Keratinocyte (primary cell): ENCODE measurements around the gene DUSP3. TPM values are rescaled to one million over a fixed set of nuclear protein-coding genes. Genes with fewer than 3 reads are reported as not detected.

Experiments used
- DNase-seq: peaks from one replicate; pipeline ENCODE4 v3.0.0-alpha.2; 2011; ENCODE audit warnings: low read depth, missing footprints, low spot score
- FAIRE-seq: peaks from 2 replicates; lab custom pipeline; 2011; peaks lifted over from hg19 to GRCh38; lab: Jason Lieb, UNC
- H2AFZ ChIP-seq: 2 replicates; pipeline ENCODE4 v1.6.0; 2012; ENCODE audit warnings: low read length, control low read depth, inconsistent platforms; ENCODE audit not compliant: control insufficient read depth
- H3K27ac ChIP-seq: 2 replicates; pipeline ENCODE4 v1.5.1; 2011; ENCODE audit warnings: low read length; ENCODE audit not compliant: control insufficient read depth, insufficient read depth
- H3K27me3 ChIP-seq: 3 replicates; pipeline ENCODE4 v1.6.0; 2011; ENCODE audit warnings: low read length; ENCODE audit not compliant: control insufficient read depth, insufficient read depth; ENCODE audit errors: extremely low read depth
- H3K36me3 ChIP-seq, 2 experiments: 2 replicates in 1 of 2; 3 replicates in 1 of 2; pipeline ENCODE4 v1.5.1; 2011; ENCODE audit warnings: low read length in 2 of 2, mild to moderate bottlenecking in 1 of 2; ENCODE audit not compliant: control insufficient read depth in 2 of 2, insufficient read depth in 2 of 2; ENCODE audit errors: extremely low read depth in 1 of 2
- H3K4me1 ChIP-seq: 3 replicates; pipeline ENCODE4 v1.5.1; 2011; ENCODE audit warnings: low read length; ENCODE audit not compliant: control insufficient read depth, insufficient read depth; ENCODE audit errors: extremely low read depth
- H3K4me2 ChIP-seq: 3 replicates; pipeline ENCODE4 v1.6.0; 2011; ENCODE audit warnings: low read depth, low read length; ENCODE audit not compliant: control insufficient read depth, insufficient read depth; ENCODE audit errors: extremely low read depth
- H3K4me3 ChIP-seq, 3 experiments: fragments of 200-600 bp in 1 of 3; sonication (generic) in 1 of 3; 2 replicates in 2 of 3; 3 replicates in 1 of 3; pipeline ENCODE4 v1.5.1; 2011 to 2016; ENCODE audit warnings: low read length in 3 of 3, mild to moderate bottlenecking in 3 of 3, control low read depth in 2 of 3, inconsistent platforms in 1 of 3, low read depth in 1 of 3, mixed read lengths in 1 of 3, mixed run types in 1 of 3, moderate library complexity in 1 of 3; ENCODE audit not compliant: control insufficient read depth in 2 of 3, insufficient read depth in 2 of 3; ENCODE audit errors: extremely low read depth in 1 of 3
- H3K79me2 ChIP-seq: 2 replicates; pipeline ENCODE4 v1.6.0; 2012; ENCODE audit warnings: low read length; ENCODE audit not compliant: control insufficient read depth, insufficient read depth
- H3K9ac ChIP-seq: 3 replicates; pipeline ENCODE4 v1.6.0; 2011; ENCODE audit warnings: low read length; ENCODE audit not compliant: control insufficient read depth, insufficient read depth; ENCODE audit errors: extremely low read depth
- H3K9me1 ChIP-seq: 3 replicates; pipeline ENCODE4 v1.6.0; 2011; ENCODE audit warnings: low read length; ENCODE audit not compliant: control insufficient read depth, insufficient read depth; ENCODE audit errors: extremely low read depth
- H3K9me3 ChIP-seq: 2 replicates; pipeline ENCODE4 v1.5.1; 2012; ENCODE audit warnings: low read depth, low read length; ENCODE audit not compliant: control insufficient read depth
- H4K20me1 ChIP-seq: 3 replicates; pipeline ENCODE4 v1.6.0; 2011; ENCODE audit warnings: low read length; ENCODE audit not compliant: control insufficient read depth, insufficient read depth; ENCODE audit errors: extremely low read depth
- EZH2 ChIP-seq: IDR thresholded peaks from one replicate; pipeline ENCODE4 v1.6.1; 2012; ENCODE audit warnings: inconsistent platforms, mild to moderate bottlenecking, low read length, moderate library complexity
- dilution Hi-C: fragments of 300-500 bp; cut with MboI; formaldehyde crosslinking; loops from one replicate; pipeline ENCODE4 v1.7.0; 2020; ENCODE audit warnings: low sequenced_read_pairs; ENCODE audit not compliant: extremely low pct_ligation_motif_present
- polyA plus RNA-seq, 5 experiments: library from polyadenylated mRNA; depleted of rRNA in 3 of 5; stranded (reverse) in 3 of 5; stranded (forward) in 1 of 5; unstranded in 1 of 5; fragments of >200 nt; gene quantifications; 1 replicate in 1 of 5; 2 replicates in 3 of 5; 3 replicates in 1 of 5; pipeline versions ENCODE4 v1.2.1 to v1.2.3, GENCODE V29; 2011 to 2012; ENCODE audit warnings: missing spikeins in 2 of 5, low read depth in 1 of 5, low replicate concordance in 1 of 5
- TF ChIP-seq, protein P1 (sequence below), 3 experiments: IDR thresholded peaks in 1 of 3; conservative IDR thresholded peaks in 1 of 3; optimal IDR thresholded peaks in 1 of 3; 2 replicates in 2 of 3; 3 replicates in 1 of 3; pipeline versions ENCODE3 to v1.5.1; 2011; ENCODE audit warnings: low read length in 3 of 3, mild to moderate bottlenecking in 3 of 3, moderate library complexity in 2 of 3, control low read depth in 1 of 3, inconsistent platforms in 1 of 3; ENCODE audit not compliant: insufficient read depth in 2 of 3; ENCODE audit errors: extremely low read depth in 1 of 3

DUSP3 gene
- polyA plus RNA-seq, 1 donor (not counting 4 experiments of a cell fraction or from before 2014, with no cell fraction given), result 39.2 TPM

DNA sequence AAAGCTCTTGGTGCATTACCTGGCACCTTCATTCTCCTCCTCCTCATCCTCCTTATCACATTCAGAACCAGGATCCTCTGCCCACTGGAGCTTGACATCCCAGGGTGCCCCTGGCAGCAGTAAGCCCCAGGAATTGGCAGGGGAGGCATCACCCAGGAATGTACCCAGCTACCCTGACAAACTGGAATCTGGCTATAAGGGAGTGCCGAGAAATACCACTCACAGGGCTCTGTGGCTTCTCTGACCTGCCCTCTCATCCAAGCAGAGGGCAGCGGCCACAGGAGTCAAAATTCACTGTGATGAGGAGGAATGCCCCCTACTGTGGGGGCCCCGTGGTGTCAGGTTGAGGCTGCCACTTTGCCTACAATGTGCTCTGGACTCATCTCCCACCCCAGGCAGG is 34.6 kb upstream of the DUSP3 start:
- H3K4me3 ChIP-seq, result no peak overlapping the region
- no peaks in the 10 kb centered on the region for H3K9me1 ChIP-seq
- no peak overlapping the region for H3K4me2 ChIP-seq
- dilution Hi-C loops, result no loop called here
- no peak overlapping the region for H3K9ac ChIP-seq
- peaks cover 26 to 30% of the 10 kb centered on the region in 2 experiments for H3K36me3 ChIP-seq
- no peak for FAIRE-seq
- no peaks in the 10 kb centered on the region for H4K20me1 ChIP-seq
- no peaks in the 10 kb centered on the region for H3K9me3 ChIP-seq
- H3K79me2 ChIP-seq, result no peaks in the 10 kb centered on the region
- no peaks in the 10 kb centered on the region for H3K27me3 ChIP-seq
- DNase-seq, result no peak
- H3K27ac ChIP-seq, result no peak overlapping the region
- TF ChIP-seq EZH2, result no peak
- TF ChIP-seq, protein P1, sequence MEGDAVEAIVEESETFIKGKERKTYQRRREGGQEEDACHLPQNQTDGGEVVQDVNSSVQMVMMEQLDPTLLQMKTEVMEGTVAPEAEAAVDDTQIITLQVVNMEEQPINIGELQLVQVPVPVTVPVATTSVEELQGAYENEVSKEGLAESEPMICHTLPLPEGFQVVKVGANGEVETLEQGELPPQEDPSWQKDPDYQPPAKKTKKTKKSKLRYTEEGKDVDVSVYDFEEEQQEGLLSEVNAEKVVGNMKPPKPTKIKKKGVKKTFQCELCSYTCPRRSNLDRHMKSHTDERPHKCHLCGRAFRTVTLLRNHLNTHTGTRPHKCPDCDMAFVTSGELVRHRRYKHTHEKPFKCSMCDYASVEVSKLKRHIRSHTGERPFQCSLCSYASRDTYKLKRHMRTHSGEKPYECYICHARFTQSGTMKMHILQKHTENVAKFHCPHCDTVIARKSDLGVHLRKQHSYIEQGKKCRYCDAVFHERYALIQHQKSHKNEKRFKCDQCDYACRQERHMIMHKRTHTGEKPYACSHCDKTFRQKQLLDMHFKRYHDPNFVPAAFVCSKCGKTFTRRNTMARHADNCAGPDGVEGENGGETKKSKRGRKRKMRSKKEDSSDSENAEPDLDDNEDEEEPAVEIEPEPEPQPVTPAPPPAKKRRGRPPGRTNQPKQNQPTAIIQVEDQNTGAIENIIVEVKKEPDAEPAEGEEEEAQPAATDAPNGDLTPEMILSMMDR (optimal IDR thresholded peaks at IDR 0.05 in 1 of 3, IDR thresholded peaks at IDR 0.05 in 1 of 3, conservative IDR thresholded peaks at IDR 0.05 in 1 of 3; ENCODE audit: extremely low read depth in 1 of 3, insufficient read depth in 2 of 3, low read length in 3 of 3), result no peak
- H2AFZ ChIP-seq, result no peak overlapping the region
- peaks cover 9% of the 10 kb centered on the region for H3K4me1 ChIP-seq

DNA sequence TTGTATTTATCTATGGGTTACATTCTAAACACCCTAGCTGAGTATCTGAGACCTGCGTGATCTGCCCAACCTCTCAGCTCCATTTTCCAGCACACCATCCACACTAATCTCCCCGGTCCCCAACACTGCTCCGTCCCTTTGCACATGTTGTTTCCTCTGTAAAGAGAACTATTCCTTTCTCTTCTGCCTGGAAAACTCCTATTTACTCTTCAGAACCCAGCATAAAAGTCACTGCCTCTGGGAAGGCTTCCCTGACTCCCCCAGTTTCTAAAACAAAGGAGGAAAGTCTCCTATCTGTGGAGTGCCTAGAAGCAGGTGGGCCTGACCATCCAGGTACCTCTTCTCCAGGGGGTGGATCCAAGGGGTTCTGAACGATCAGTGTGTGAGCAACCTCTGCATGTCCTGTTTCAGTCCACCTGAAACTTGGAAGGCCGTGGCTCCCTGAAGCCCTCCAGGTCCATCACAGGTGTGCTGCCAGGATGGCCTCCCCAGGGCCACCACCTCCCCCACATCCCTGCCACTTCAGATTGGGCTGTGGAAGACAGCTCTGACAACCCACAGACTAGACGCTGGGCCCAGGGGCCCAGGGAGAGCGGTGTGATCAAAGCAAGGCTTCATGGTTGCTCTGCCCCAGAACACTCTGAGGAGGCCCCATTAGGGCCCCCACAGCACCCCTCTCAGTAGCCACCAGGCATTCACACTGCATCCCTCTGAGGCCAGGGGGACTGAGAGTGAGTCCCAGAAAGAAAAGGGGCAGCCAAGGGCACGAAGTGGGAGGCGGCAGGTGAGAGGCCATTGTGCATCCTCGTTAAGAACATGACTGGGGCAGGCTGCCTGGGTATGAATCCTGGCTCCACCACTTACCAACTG is 33.9 kb upstream of the DUSP3 start:
- H3K9ac ChIP-seq, result no peak overlapping the region
- dilution Hi-C loops, result no loop called here
- FAIRE-seq, result no peak

More for the DNA sequence above, 33.9 kb upstream of the DUSP3 start:
- no peak for DNase-seq
- no peak overlapping the region for H3K4me2 ChIP-seq
- no peaks in the 10 kb centered on the region for H3K27me3 ChIP-seq
- H3K36me3 ChIP-seq, result peaks cover 25 to 34% of the 10 kb centered on the region in 2 experiments
- H3K9me3 ChIP-seq, result no peaks in the 10 kb centered on the region
- no peak overlapping the region for H2AFZ ChIP-seq
- no peaks in the 10 kb centered on the region for H3K9me1 ChIP-seq
- no peak overlapping the region for H3K27ac ChIP-seq
- H3K4me1 ChIP-seq, result peaks cover 9% of the 10 kb centered on the region
- H4K20me1 ChIP-seq, result no peaks in the 10 kb centered on the region
- H3K79me2 ChIP-seq, result no peaks in the 10 kb centered on the region
- H3K4me3 ChIP-seq, result no peak overlapping the region
- TF ChIP-seq, protein P1 (optimal IDR thresholded peaks at IDR 0.05 in 1 of 3, IDR thresholded peaks at IDR 0.05 in 1 of 3, conservative IDR thresholded peaks at IDR 0.05 in 1 of 3; ENCODE audit: extremely low read depth in 1 of 3, insufficient read depth in 2 of 3, low read length in 3 of 3), result no peak
- no peak for TF ChIP-seq EZH2
